GM19395 (cell line): ENCODE measurements around the gene PTPN5.
A peak's percentile ranks its signal among the peaks of the same experiment; 100 is the strongest.
"Not testable (repeated sequence)": the region's sequence is repeated elsewhere in the genome, so short reads cannot be mapped to it uniquely, and the experiment has no call there.

Experiments used
- ATAC-seq: cut with Tn5 transposase; IDR thresholded peaks from one replicate; pipeline ENCODE4 v1.9.1; 2021; ENCODE audit warnings: mild to moderate bottlenecking, moderate library complexity; ENCODE audit not compliant: unreplicated experiment

Gene PTPN5

DNA sequence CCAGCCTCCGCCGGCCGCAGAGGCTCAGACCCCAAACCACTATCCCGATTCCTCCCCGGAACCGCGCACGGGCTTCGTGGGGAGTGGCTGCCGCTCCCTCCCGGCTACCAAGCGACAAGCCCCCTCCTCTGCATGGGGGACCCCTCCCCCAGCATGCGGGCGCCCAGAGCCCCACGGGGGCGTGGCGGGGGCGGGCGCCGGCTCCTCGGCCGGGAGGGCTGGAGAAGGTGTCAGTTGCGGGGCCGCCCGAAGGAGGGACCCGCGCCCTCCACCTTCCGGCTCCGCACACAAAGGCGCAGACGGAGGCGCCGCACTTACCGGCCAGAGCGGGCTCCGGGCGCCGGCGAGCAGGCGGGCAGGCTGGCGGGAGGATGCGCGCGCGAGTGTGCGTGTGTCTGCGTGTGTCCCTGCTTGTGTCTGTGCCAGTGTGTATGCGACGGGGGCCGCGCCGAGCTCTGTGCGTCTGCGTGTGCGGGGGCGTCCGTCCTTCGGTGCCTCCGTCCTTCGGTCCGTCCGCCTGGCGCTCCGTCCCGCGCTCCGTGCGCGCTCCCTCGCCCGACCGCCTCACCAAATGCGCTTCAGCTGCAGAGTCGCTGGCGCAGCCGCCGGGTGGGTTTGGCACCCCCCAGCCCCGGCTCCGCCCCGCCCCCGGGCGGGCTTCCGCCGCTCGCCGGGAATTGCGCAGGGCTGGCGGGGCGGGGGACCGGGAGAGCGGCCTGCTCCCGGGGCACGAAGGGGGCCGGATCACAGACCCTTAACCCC is at the start of gene PTPN5:
PTPN5 (minus strand) TSS at position 592 of the 762 bp plus-strand sequence. CDS start 19,840 bp downstream, outside the sequence.
- ATAC-seq: no peak

DNA sequence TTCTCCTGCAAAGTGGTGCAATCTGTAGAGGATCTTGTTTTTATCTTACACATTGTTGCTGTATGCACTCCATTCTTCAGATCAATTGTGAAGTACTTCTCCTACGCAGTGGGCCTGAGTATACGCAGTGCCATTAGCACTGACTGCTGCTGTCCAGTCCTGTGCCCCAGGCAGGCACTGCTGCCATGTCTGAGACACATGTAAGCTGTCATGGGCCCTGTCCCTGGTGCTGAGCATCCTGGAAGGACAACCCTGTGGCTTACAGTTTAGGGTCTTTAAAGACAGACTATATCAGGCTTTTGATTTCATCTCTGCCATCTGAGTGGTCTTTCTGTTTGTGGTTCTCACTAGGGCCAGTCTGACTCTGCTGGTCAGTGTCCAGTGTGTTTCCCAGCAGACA is 44.8 kb upstream of the PTPN5 start:
- ATAC-seq: no peak

DNA sequence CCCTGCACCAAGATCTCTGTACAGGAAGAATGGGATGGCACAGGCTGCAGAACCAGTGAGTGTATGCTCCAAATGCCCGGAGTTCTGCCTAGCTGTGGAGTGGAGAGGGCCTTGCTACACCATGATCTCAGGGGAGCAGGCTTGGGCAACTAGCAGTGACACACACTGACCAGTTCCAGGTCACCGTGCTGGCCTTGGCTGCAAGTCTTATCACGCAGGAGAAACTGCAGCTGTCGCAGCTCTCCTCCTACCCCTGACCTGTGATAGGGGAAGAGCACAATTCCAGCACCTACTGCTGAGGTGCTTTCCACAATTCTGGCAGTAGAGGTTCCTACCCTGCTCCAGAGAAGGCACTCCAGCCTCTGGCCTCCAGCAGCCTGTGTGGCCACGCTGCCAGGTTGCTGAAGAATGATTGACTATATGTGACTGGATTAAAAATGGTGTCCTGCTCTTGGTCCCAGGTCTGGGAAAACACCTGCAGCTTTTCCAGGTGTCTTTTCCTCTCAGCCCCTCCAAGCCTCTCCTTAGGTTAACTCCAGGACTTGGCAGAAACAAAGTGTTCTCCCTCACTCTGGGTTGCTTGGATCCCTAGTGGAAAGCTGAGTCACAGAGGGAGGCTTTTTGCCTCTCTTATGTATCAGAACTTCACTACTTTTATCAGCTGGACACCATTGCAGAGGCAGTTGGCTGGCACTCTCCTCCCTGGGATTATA is 43.3 kb upstream of the PTPN5 start:
- ATAC-seq: no peak

DNA sequence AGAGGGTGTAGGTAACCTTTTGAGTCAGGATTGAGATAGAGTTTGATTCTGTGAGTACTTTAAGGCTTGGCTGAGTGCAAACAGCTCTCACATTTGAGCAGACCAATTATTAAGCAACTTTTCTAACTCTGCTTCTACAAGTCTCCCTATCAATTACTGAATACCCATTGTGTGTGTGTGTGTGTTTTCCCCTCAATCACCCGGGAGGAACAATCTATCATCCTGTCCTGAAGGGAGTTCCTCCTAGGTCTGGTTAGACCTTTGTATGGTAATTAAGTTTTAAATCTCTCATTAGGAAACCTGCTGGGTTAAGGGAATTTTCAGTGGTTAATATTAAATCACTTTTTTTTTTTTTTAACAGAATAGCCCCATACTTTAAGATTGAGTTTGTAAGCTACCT is 28.6 kb upstream of the PTPN5 start:
- not testable (repeated sequence) for ATAC-seq

DNA sequence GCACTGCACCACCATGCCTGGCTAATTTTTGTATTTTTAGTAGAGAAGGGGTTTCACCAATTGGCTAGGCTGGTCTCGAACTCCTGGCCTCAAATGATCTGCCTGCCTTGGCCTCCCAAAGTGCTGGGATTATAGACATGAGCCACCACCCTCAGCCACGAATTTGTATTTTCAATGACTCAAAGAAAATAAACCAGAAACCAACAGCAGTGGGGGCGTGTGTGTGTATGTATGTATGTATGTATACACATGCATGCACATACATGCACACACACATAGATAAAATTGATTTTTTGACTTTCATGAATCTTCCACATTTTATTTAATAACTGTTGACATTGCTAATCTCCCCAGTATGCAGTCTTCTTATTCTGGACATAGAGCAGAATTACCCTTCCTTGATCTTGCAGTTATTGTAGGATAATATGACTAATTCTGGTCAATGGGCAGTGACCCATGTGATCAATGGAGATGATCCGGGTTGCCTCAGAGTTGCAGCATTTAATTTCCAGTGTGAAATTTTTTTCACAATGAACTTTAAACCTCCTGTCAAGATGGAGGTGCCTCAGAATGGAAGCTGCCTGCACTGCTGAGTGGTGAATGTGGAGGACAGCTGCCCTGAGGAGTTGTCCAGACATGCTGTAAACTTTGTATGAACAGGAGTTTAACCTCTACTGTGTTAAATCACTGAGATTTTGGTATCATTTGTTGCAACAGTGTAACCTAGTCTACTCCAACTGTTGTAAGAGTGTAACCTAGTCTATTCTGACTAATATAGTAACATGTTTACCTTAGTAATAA is 12.8 kb upstream of the PTPN5 start:
- no peak for ATAC-seq

DNA sequence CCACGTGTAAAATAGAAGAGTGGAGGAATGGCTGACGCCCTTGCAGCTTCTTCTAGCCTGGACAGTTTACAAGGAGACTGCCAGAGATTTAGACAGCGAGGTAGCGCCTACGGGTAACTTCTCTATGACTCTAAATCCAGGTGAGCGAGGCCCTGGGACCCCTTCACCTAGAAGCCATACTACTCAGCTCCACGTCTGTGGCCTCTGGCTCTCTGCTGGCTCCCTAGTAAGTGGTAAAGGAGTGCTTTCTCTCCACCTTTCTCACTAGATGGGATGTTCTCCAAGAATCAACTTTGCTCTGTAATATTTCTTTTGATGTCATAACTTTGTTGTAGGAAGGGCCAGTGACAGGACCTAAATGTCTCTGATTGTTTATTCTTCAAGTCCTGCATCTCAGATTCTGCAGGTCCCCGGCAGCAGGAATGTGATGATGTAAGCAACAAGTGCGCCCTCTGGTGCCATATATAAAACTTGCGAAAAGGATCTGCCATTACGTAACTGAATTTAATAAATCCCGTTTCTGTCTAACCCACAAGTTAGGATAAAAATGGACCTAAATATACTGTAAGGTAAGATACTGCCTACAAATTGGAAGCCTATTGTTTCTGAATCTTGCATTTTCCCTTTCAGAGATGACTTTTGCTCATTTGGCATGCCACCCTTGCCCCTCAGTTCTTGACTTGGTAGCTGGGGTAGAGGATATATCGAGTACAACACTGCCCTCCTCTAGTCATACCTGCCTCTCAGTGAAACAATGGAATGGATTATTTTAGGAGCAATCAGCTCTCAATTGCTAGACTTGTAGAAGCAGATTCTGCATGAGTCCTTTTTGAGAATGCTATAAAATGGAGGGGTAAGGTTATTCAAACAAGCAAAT is 11.0 kb upstream of the PTPN5 start:
- peak; percentile 76 for ATAC-seq

DNA sequence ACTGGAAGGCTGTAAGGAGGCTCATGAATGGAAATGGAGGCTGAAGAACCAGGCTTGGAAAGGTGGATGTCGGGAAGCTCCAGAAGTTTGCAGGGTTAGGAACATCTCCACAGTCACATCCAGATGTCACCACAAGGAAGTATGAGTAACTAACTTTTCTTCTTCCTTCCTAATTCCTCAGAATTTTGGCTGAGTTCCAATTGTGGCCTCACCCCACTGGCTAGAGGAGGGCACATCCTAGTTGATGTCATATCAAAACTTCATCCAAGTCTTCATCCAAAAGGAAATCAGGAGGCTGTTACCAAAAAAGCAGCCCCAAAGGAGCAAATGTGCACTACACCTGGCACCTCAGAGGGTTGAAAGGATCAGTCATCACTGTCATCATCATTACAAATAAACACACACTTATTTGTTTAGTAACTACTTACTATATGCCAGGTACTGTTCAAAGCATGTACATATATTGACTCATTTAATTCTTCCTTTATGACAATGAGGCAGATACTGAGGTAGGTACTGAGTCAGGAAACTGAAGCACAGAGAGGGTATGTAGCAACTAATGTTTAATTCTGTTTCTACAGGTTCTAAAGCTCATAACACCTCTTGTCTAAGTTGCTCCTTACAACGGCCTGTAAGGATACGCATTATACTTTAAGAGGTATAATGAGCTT is 7.3 kb upstream of the PTPN5 start:
- no peak for ATAC-seq

DNA sequence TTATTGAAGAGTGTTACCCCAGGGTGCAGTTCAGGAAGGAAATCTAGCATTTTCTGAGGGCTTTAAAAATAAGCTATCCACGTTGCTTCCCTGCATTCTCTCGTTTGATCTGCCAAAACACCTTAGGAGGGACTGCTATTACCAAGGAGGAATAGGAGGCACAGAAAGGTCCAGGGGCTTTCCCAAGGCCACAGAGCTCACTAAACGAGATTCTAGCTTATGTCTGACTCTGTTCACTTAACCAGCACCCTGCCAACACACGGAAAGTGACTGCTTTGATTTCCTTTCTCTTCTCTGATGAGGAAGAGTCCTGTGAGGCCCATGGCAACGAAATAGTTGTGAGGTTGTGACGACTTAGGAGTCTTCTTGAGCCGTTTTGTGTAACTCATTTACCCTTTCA is 3.4 kb upstream of the PTPN5 start:
- ATAC-seq: no peak

DNA sequence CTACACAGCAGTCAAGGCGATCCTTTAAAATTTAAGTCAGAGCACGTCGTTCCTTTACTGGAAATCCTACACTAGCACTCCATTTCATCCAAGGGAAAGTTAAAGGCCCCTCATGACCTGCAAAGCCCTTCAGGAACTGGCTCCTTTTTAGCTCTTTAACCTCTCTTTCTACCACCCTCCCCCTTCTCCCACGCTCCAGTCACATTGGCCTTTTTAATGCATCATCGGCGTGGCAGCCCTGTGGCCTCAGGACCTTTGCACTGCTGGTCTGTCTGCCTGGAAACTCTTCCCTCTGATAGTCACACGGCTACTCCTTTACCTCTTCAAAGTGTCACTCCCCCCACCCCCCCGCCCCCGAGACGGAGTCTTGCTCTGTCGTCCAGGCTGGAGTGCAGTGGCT is 1.2 kb upstream of the PTPN5 start:
- no peak for ATAC-seq

DNA sequence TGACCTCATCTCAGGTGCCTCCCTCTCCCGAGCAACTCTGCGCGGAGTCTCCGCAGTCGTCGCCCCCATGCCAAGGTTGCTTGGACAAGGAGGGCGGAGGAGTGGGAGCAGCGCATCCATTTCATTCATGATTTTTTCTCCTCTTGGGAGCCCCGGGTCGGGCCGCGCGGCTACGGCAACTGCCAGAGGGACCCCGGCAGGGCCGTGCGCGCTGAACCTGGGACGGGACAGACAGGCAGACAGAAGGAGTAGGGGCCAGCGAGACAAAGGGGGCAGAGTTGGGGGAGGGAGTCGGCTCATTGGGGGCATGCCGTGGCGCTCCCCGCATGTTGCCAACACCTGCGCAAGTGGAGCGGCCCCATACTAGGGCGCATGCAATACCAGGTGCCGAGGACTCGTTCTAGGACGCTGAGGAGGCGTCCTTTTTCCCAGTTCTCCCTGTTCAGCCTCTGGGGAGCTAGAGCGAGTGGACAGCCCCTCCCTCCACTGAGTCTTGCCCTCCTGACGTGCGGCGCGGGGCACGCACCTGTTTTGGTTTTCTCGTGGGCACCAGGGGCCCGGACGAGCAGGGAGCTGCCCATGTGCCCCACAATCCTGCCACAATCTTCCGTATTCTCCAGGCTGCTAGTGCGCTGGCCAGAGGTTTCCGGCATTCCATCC is 501 bp upstream of the PTPN5 start:
- ATAC-seq: no peak

DNA sequence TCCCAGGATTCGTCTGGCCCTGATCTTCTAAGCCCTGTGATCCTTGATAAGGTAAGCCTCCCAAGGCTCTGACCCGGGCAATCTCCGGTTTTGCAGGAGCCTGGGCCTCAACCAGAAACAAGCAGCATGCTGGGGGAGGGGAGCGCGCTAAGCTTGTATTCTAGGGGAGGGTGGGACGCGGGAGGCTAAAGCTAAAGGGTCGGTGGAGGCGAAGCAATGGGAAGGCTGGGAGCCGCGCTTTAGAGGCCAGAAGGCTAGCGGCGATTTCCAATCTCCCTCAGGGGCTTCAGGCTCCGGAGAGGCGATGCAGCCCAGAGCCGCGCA is 753 bp downstream of the PTPN5 start:
- no peak for ATAC-seq

DNA sequence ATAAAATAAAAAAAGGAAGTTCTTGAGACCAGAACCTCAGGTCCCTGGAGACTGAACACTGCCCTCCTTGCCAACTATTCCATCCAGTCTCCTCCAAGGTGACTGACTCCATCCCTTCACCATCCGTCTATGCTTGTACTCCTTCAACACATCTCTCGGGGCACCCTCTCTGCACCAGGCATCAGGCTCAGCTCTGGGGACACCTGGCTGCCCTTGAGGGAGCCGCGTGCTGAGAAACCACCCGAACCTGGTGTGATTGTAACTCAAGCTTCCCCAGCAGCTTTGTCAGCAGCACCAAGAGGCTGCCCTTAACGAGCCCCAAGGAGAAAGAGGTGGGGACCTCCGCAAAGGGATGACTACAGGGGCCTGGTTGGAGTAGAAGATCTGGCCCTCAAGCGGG is 1.7 kb downstream of the PTPN5 start:
- no peak for ATAC-seq

DNA sequence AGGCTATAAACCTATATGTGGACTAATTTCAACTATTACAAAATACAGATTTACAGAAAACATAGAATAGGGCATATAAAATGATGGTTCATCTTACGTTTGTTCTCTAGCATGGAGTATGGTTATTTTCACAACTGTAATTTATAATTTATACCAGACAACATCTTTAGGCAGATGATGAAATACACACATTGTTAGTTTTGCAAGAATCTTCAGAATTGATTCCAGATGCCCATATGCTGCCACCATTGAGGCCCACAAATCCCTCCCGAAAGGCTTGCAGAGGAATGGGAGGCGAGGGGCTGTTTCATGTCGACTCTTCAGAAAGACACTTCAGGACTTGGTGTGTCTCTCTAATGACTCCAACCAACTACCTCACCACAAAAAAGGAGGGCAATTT is 6.2 kb downstream of the PTPN5 start:
- no peak for ATAC-seq

DNA sequence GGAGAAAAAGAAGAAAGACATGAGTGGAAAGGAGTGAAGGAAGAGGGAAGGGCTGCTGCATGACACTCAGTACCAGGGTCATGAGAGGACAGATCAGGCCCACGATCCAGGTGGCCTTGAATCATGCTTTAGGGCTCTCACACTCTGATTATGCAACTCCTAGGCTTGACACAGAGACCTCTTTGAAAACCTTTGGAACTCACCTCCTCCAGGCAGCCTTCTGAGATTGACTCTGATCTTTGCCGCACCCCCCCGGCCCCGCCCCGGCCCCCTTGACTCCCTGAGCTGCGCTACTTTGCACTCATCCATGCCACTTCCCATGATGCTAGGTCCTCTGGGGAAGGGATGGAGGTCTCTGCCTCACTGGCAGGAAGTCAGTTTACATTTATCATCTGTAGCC is 10.7 kb downstream of the PTPN5 start:
- no peak for ATAC-seq

DNA sequence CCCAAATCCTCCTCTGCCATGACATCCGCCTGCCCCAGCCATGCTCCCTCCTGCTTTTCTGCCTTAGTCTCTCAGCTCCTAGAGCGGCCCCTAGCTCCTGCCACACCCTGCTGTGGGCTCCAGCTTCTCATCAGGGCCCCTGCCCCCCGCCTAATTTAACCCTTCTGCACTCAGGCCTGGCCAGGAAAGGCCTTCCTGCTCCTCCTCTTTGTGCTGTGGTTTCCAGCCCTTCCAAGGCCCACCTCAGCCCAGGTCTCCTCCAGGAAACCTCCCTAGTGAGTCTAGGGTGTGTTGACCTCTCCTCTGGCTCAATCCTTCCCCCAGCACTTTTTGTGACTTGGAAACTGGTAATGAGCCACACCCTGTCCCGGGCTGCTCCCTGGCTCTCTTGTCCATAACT is 11.3 kb downstream of the PTPN5 start:
- no peak for ATAC-seq

DNA sequence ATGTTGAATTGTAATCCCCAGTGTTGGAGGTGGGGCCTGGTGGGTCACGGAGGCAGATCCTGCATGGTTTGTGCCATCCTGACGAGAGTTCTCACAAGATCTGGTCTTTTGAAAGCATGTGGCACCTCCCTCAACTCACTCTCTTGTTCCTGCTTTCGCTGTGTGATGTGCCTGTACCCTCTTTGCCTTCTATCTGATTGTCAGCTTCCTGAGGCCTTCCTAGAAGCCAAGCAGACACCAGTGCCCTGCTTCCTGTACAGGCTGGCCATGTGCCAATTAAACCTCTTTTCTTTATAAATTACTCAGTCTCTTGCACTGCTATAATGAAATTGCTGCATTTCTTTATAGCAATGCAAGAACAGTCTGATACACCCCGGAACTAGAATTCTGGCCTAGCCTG is 13.1 kb downstream of the PTPN5 start:
- ATAC-seq: no peak

DNA sequence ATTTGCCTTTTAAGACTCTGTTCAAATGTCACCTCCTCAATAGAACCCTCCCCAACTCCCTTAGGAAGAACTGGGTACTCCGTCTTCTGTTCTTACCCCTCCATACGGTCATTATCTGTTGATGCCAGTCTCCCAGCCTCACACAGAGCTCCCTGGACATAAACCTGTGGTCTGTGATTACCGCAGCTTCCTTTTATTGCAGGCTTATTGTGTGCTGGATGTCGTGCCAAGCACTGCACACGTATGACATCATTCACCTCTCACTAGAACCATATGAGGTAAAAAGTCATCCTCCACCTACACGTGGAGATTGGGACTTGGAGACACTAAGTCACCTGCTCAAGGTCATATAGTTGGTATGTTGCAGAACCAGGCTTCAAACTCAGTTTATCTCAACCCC is 15.3 kb downstream of the PTPN5 start:
- no peak for ATAC-seq

DNA sequence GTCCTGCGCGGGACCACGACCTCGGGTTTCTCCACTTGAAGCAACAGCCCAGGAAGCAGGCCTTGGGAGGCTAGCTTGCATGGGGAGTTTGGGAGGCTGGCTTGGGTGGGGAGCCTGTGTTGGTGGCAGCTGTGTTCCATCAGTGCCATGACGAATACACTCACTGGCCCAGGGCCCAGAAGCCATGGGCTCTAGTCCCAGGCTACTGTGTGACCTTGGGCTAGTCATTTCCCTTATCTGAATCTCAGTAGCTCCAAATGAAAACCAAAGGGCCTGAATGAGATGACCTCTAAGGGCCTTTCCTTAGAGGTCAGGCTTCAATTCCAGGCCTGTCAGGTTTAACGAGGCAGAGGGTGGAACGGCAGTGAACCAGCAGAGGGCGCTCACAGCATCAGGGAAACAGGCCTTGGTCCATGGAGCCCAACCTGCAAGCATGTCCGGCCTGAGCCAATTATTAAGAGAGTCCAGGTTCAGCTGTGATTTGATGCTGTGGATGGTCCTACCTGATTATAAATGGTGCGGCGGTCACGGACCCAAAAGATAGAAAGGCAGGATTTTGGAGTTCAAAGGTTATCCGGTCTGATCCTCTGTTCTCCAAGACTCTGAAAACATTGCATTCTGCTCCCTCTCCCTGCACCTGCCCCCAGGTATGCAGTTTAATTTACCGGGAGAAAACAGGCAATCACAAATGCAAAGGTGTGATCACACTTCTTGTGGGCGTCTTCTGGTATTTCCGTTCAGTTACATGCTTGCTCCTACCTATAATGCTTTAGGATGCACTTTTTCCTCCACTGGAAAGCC is 15.9 kb downstream of the PTPN5 start:
- ATAC-seq: peak; percentile 83

DNA sequence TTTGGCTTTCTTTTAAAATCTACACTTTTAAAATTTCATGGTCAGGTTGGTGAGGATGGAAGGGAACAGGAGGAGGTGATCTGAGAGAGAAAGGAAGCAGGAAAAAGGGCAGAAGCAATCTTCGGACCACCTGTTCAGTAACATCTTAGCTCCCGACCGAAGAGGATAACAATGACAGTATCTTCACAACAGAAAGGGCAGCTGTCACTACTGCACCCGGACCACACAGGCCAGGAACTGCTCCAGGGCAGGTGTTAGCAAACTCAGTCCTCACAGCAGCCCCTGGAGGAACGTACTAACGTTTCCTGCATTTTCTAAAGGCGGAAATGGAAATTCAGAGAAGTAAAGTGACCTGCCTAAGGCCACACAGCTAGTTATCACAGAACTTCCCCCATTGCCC is 16.8 kb downstream of the PTPN5 start:
- no peak for ATAC-seq
